ENCODE measurements around the gene TIPIN. TPM values are rescaled to one million over a fixed set of nuclear protein-coding genes. Genes with fewer than 3 reads are reported as not detected.

Gene TIPIN
- polyA plus RNA-seq, 1 of the 3 experiments (the other 2 are of a cell fraction) = 5.7 TPM

- H4K20me1 ChIP-seq (ENCODE audit: insufficient read depth) = peaks cover 20% of the 10 kb centered on the region
- POLR2A ChIA-PET = interaction anchor here (0.5 kb wide), 1 partner anchor 452 kb away, joined by 3 read pairs; no protein-coding TSS in a partner anchor
- WGBS (ENCODE audit: low lambda C conversion rate) = 95% methylated on average over 5 of the region's 5 CpGs
These were observed 46.8 kb upstream of the TIPIN start for GRCh38 chr15:66403323-66403722.

More at GRCh38 chr15:66403323-66403722, 46.8 kb upstream of the TIPIN start:
- H3K79me2 ChIP-seq (ENCODE audit: insufficient read depth) = peaks cover 98% of the 10 kb centered on the region
- H3K9me3 ChIP-seq = no peaks in the 10 kb centered on the region
- TF ChIP-seq EP300 (IDR thresholded peaks at IDR 0.05; ENCODE audit: borderline replicate concordance in 1 of 2, low read depth in 1 of 2, low read length in 1 of 2) = no peak
- TF ChIP-seq RXRA (IDR thresholded peaks at IDR 0.05; ENCODE audit: borderline replicate concordance, low read depth) = no peak
- TF ChIP-seq MEF2A (IDR thresholded peaks at IDR 0.05; ENCODE audit: borderline replicate concordance, low read depth) = no peak
- no peak for TF ChIP-seq TAF1 (IDR thresholded peaks at IDR 0.05; ENCODE audit: borderline replicate concordance, low read depth, low read length)
- TF ChIP-seq TCF12 (IDR thresholded peaks at IDR 0.05) = no peak
- no peak for TF ChIP-seq TEAD4 (IDR thresholded peaks at IDR 0.05; ENCODE audit: borderline replicate concordance, insufficient read depth)
- TF ChIP-seq, protein P1, sequence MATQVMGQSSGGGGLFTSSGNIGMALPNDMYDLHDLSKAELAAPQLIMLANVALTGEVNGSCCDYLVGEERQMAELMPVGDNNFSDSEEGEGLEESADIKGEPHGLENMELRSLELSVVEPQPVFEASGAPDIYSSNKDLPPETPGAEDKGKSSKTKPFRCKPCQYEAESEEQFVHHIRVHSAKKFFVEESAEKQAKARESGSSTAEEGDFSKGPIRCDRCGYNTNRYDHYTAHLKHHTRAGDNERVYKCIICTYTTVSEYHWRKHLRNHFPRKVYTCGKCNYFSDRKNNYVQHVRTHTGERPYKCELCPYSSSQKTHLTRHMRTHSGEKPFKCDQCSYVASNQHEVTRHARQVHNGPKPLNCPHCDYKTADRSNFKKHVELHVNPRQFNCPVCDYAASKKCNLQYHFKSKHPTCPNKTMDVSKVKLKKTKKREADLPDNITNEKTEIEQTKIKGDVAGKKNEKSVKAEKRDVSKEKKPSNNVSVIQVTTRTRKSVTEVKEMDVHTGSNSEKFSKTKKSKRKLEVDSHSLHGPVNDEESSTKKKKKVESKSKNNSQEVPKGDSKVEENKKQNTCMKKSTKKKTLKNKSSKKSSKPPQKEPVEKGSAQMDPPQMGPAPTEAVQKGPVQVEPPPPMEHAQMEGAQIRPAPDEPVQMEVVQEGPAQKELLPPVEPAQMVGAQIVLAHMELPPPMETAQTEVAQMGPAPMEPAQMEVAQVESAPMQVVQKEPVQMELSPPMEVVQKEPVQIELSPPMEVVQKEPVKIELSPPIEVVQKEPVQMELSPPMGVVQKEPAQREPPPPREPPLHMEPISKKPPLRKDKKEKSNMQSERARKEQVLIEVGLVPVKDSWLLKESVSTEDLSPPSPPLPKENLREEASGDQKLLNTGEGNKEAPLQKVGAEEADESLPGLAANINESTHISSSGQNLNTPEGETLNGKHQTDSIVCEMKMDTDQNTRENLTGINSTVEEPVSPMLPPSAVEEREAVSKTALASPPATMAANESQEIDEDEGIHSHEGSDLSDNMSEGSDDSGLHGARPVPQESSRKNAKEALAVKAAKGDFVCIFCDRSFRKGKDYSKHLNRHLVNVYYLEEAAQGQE (IDR thresholded peaks at IDR 0.05; ENCODE audit: low read depth, low read length) = no peak
- TF ChIP-seq SIN3A (IDR thresholded peaks at IDR 0.05; ENCODE audit: borderline replicate concordance, low read depth, low read length) = no peak
- TF ChIP-seq EZH2phosphoT487 (IDR thresholded peaks at IDR 0.05; ENCODE audit: borderline replicate concordance, low read depth) = no peak
- TF ChIP-seq ELF1 (IDR thresholded peaks at IDR 0.05) = no peak
- TF ChIP-seq GABPA (IDR thresholded peaks at IDR 0.05; ENCODE audit: low read depth) = no peak
- TF ChIP-seq, protein P2, sequence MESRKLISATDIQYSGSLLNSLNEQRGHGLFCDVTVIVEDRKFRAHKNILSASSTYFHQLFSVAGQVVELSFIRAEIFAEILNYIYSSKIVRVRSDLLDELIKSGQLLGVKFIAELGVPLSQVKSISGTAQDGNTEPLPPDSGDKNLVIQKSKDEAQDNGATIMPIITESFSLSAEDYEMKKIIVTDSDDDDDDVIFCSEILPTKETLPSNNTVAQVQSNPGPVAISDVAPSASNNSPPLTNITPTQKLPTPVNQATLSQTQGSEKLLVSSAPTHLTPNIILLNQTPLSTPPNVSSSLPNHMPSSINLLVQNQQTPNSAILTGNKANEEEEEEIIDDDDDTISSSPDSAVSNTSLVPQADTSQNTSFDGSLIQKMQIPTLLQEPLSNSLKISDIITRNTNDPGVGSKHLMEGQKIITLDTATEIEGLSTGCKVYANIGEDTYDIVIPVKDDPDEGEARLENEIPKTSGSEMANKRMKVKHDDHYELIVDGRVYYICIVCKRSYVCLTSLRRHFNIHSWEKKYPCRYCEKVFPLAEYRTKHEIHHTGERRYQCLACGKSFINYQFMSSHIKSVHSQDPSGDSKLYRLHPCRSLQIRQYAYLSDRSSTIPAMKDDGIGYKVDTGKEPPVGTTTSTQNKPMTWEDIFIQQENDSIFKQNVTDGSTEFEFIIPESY (IDR thresholded peaks at IDR 0.05; ENCODE audit: borderline replicate concordance, low read depth) = no peak
- no peak for TF ChIP-seq FOSL2 (IDR thresholded peaks at IDR 0.05; ENCODE audit: borderline replicate concordance, low read depth)
- TF ChIP-seq NRF1 (IDR thresholded peaks at IDR 0.05; ENCODE audit: low read depth, low read length) = no peak
- TF ChIP-seq, protein P3, sequence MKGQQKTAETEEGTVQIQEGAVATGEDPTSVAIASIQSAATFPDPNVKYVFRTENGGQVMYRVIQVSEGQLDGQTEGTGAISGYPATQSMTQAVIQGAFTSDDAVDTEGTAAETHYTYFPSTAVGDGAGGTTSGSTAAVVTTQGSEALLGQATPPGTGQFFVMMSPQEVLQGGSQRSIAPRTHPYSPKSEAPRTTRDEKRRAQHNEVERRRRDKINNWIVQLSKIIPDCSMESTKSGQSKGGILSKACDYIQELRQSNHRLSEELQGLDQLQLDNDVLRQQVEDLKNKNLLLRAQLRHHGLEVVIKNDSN (IDR thresholded peaks at IDR 0.05; ENCODE audit: borderline replicate concordance, low read depth) = no peak
- H3K4me1 ChIP-seq (ENCODE audit: control insufficient read depth in 1 of 2, insufficient read depth in 2 of 2, low read depth in 1 of 2, low read length in 1 of 2) = peaks cover 0 to 18% of the 10 kb centered on the region in 2 experiments; a peak in 3 of 4 replicates
- H3K9ac ChIP-seq = no peak overlapping the region
- no peaks in the 10 kb centered on the region for H3K36me3 ChIP-seq (replicated peaks in 1 of 2; ENCODE audit: control insufficient read depth in 1 of 2, insufficient read depth in 2 of 2, low read length in 1 of 2)
- H3K9me2 ChIP-seq = no peaks in the 10 kb centered on the region
- no peak overlapping the region for H3K27ac ChIP-seq (ENCODE audit: low read depth in 2 of 2, low read length in 1 of 2)
- no peak overlapping the region for H2AFZ ChIP-seq (ENCODE audit: low read depth)
- H3K4me3 ChIP-seq (ENCODE audit: low read depth in 2 of 2, low read length in 1 of 2) = no peak overlapping the region
- CTCF ChIA-PET = interaction anchor here (1.3 to 3.2 kb wide), 3 partner anchors 9 to 15 kb away, joined by 5 to 15 read pairs (median 9); no protein-coding TSS in a partner anchor
- no peaks in the 10 kb centered on the region for H3K27me3 ChIP-seq (ENCODE audit: insufficient read depth)
- peaks cover 7% of the 10 kb centered on the region for H3F3A ChIP-seq (replicated peaks; ENCODE audit: insufficient read depth)
- no peak for DNase-seq
- H3K4me2 ChIP-seq = no peak overlapping the region
